Osteocyte (in vitro differentiated cells): ENCODE results near the gene TICAM1. TPM values are rescaled to one million over a fixed set of nuclear protein-coding genes. Genes with fewer than 3 reads are reported as not detected.

ENCODE experiments used
- DNase-seq: peaks from one replicate; pipeline ENCODE4 v3.0.0; 2021; ENCODE audit warnings: mixed read lengths; ENCODE audit not compliant: unreplicated experiment; ENCODE audit errors: extremely low spot score
- H3K27ac Mint-ChIP-seq: one replicate; pipeline ENCODE4 v1.8.0; 2021; ENCODE audit warnings: mild to moderate bottlenecking, mixed read lengths; ENCODE audit not compliant: unreplicated experiment
- H3K27me3 Mint-ChIP-seq: one replicate; pipeline ENCODE4 v1.8.0; 2021; ENCODE audit warnings: mixed read lengths; ENCODE audit not compliant: unreplicated experiment
- H3K36me3 Mint-ChIP-seq: one replicate; pipeline ENCODE4 v1.8.0; 2021; ENCODE audit warnings: mixed read lengths; ENCODE audit not compliant: unreplicated experiment
- H3K4me1 Mint-ChIP-seq: one replicate; pipeline ENCODE4 v1.8.0; 2021; ENCODE audit warnings: mixed read lengths; ENCODE audit not compliant: unreplicated experiment
- H3K4me3 Mint-ChIP-seq: one replicate; pipeline ENCODE4 v1.8.0; 2021; ENCODE audit warnings: mild to moderate bottlenecking, moderate library complexity, mixed read lengths; ENCODE audit not compliant: unreplicated experiment
- H3K9me3 Mint-ChIP-seq: one replicate; pipeline ENCODE4 v1.8.0; 2021; ENCODE audit warnings: mixed read lengths; ENCODE audit not compliant: unreplicated experiment
- microRNA-seq: library from miRNA; unstranded; fragments of <30 nt; microRNA quantifications from one replicate; pipeline ENCODE4 v1.1.0, GENCODE V29; 2020; ENCODE audit not compliant: unreplicated experiment
- total RNA-seq: library from RNA; stranded (reverse); gene quantifications from 2 replicates; pipeline ENCODE4 v1.2.1, GENCODE V29; 2021
- TF ChIP-seq, protein P1 (sequence below): fragments of 200-600 bp; sonication (generic); IDR thresholded peaks from 2 replicates; pipeline ENCODE4 v1.5.0; 2021; ENCODE audit warnings: antibody characterized with exemption, mild to moderate bottlenecking, moderate library complexity

Gene TICAM1
- total RNA-seq, 1 donor from 2014 or later: 6.6 TPM

DNA sequence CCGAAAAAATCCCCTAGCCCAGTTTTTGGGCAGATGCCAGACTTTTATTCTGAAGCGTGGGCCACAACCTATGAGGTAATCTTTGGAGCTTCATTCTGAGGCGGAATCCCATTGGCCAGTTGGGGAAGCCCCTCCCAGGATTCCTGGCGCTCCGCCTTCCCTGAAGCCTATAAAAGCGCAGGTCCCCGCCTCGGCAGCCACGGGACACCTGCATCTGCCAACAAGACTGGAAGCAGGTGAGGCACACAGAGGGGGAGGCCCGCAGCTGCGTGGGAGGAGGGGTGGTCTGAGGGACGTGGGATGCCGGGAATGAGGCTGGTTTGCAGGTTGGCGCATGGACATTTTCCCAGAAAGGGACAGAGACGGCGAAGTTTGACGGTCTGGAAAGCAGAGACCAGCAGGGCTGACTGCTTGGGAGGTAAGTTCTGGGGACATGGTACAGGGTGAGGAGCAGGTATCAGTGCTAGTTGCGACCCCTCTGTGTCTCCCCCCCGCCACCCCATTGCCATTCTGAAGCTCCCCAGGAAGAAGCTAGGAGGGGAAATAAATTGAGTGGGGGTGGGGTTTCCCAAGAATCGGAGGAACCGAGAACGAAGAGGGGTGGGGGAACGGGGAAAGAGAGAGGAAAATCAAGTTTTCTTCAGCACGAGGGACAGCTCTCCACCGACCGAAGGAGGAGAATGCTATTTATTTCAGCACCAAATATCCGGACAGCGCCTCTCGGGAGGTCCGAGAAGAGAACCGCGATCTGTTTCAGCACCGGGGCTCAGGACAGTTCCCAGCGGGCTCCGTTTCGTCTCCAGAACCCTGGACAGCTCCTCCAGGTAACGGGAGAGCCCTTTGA, 62.4 kb downstream of the TICAM1 start:
- peaks cover 17% of the 10 kb centered on the region for H3K27me3 Mint-ChIP-seq
- TF ChIP-seq, protein P1, sequence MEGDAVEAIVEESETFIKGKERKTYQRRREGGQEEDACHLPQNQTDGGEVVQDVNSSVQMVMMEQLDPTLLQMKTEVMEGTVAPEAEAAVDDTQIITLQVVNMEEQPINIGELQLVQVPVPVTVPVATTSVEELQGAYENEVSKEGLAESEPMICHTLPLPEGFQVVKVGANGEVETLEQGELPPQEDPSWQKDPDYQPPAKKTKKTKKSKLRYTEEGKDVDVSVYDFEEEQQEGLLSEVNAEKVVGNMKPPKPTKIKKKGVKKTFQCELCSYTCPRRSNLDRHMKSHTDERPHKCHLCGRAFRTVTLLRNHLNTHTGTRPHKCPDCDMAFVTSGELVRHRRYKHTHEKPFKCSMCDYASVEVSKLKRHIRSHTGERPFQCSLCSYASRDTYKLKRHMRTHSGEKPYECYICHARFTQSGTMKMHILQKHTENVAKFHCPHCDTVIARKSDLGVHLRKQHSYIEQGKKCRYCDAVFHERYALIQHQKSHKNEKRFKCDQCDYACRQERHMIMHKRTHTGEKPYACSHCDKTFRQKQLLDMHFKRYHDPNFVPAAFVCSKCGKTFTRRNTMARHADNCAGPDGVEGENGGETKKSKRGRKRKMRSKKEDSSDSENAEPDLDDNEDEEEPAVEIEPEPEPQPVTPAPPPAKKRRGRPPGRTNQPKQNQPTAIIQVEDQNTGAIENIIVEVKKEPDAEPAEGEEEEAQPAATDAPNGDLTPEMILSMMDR: no peak
- peaks cover 4% of the 10 kb centered on the region for H3K9me3 Mint-ChIP-seq
- peaks cover 3% of the 10 kb centered on the region for H3K4me1 Mint-ChIP-seq
- H3K27ac Mint-ChIP-seq: no peak overlapping the region
- no peak overlapping the region for H3K4me3 Mint-ChIP-seq
- H3K36me3 Mint-ChIP-seq: no peaks in the 10 kb centered on the region
- peak; percentile 92 for DNase-seq

Small RNAs within 50 kb of the gene (microRNA-seq; reads per million reads assigned to microRNA genes)
- gene MIR7-3: not detected

Other genes with a start within 250 kb of the TICAM1 start
- 5.8 and 5.9 TPM in 2 replicates for gene TNFAIP8L1, start 192.2 kb downstream of the TICAM1 start, total RNA-seq
- 95.4 and 103 TPM in 2 replicates for gene MYDGF, start 161.4 kb downstream of the TICAM1 start, total RNA-seq
- 45.6 and 54.8 TPM in 2 replicates for gene DPP9, start 107.9 kb downstream of the TICAM1 start, total RNA-seq
- gene FEM1A, start 40.0 kb downstream of the TICAM1 start, total RNA-seq: 12.0 and 13.2 TPM in 2 replicates
- gene PLIN3, start 36.0 kb upstream of the TICAM1 start, total RNA-seq: 77.8 and 77.9 TPM in 2 replicates
- not detected in 2 replicates for gene ARRDC5, start 71.2 kb upstream of the TICAM1 start, total RNA-seq
- 20.2 and 20.7 TPM in 2 replicates for gene UHRF1, start 77.8 kb upstream of the TICAM1 start, total RNA-seq
- 48.4 and 49.0 TPM in 2 replicates for gene KDM4B, start 137.4 kb upstream of the TICAM1 start, total RNA-seq